HepG2 (cell line): Measurements from ENCODE around the gene GDE1. TPM values are rescaled to one million over a fixed set of nuclear protein-coding genes. Genes with fewer than 3 reads are reported as not detected.

Experiments used
- ARID2 ChIP-seq: sonication (generic); formaldehyde crosslinking; IDR thresholded peaks from 2 replicates; pipeline ENCODE4 v1.8.1; 2022; ENCODE audit warnings: mild to moderate bottlenecking, missing genetic modification reagents, borderline replicate concordance
- BRCA1 ChIP-seq: sonication (generic); formaldehyde crosslinking; IDR thresholded peaks from 2 replicates; pipeline ENCODE4 v1.4.0; 2020; ENCODE audit warnings: missing genetic modification reagents
- CEBPB ChIP-seq: IDR thresholded peaks from 2 replicates; pipeline ENCODE4 v1.6.1; 2011; ENCODE audit warnings: low read depth, low read length, improper control_type of control experiment, borderline replicate concordance
- CENPX ChIP-seq: sonication (generic); formaldehyde crosslinking; IDR thresholded peaks from 2 replicates; pipeline ENCODE4 v1.9.0; 2021; ENCODE audit warnings: mild to moderate bottlenecking, missing genetic modification reagents, moderate library complexity
- HOXA9 ChIP-seq: sonication (generic); formaldehyde crosslinking; IDR thresholded peaks from 2 replicates; pipeline ENCODE4 v1.8.1; 2022; ENCODE audit warnings: missing genetic modification reagents, mild to moderate bottlenecking, moderate library complexity, borderline replicate concordance
- JUNB ChIP-seq: sonication (generic); formaldehyde crosslinking; IDR thresholded peaks from 2 replicates; pipeline ENCODE4 v1.8.0; 2022; ENCODE audit warnings: missing genetic modification reagents, mild to moderate bottlenecking, borderline replicate concordance
- MED1 ChIP-seq: sonication (generic); formaldehyde crosslinking; IDR thresholded peaks from 2 replicates; pipeline ENCODE4 v1.4.0; 2020; ENCODE audit warnings: missing genetic modification reagents
- MTF1 ChIP-seq: sonication (generic); formaldehyde crosslinking; IDR thresholded peaks from 2 replicates; pipeline ENCODE4 v1.5.0; 2020; ENCODE audit warnings: missing genetic modification reagents
- RFXAP ChIP-seq: sonication (generic); formaldehyde crosslinking; IDR thresholded peaks from 2 replicates; pipeline ENCODE4 v1.4.0; 2020; ENCODE audit warnings: missing genetic modification reagents, borderline replicate concordance
- RXRA ChIP-seq: sonication (generic); formaldehyde crosslinking; IDR thresholded peaks from 2 replicates; pipeline ENCODE4 v1.5.1; 2020; ENCODE audit warnings: missing genetic modification reagents
- RXRB ChIP-seq: IDR thresholded peaks from 2 replicates; pipeline ENCODE4 v1.6.1; 2016; ENCODE audit warnings: borderline replicate concordance, missing genetic modification reagents, missing compliant biosample characterization
- TP53 ChIP-seq: sonication (generic); formaldehyde crosslinking; conservative IDR thresholded peaks from 2 replicates; pipeline ENCODE4 v1.4.0; 2020; ENCODE audit warnings: missing genetic modification reagents
- ZFP90 ChIP-seq: sonication (generic); formaldehyde crosslinking; IDR thresholded peaks from 2 replicates; pipeline ENCODE4 v1.8.0; 2022; ENCODE audit warnings: missing genetic modification reagents, mild to moderate bottlenecking, inconsistent platforms, borderline replicate concordance
- ZFX ChIP-seq: sonication (generic); formaldehyde crosslinking; IDR thresholded peaks from 2 replicates; pipeline ENCODE4 v1.4.0; 2020; ENCODE audit warnings: mild to moderate bottlenecking, low read depth, missing genetic modification reagents, moderate library complexity
- ZNF446 ChIP-seq: sonication (generic); formaldehyde crosslinking; IDR thresholded peaks from 2 replicates; pipeline ENCODE4 v1.5.0; 2020; ENCODE audit warnings: mild to moderate bottlenecking, missing genetic modification reagents
- ZNF510 ChIP-seq: sonication (generic); formaldehyde crosslinking; IDR thresholded peaks from 2 replicates; pipeline ENCODE4 v1.4.0; 2020; ENCODE audit warnings: low read depth, mild to moderate bottlenecking, missing genetic modification reagents
- ZNF570 ChIP-seq: sonication (generic); formaldehyde crosslinking; IDR thresholded peaks from 2 replicates; pipeline ENCODE4 v1.4.0; 2020; ENCODE audit warnings: mild to moderate bottlenecking, missing genetic modification reagents, borderline replicate concordance
- ZNF644 ChIP-seq: IDR thresholded peaks from 2 replicates; pipeline ENCODE4 v1.6.1; 2016; ENCODE audit warnings: low read depth
- ZNF670 ChIP-seq: sonication (generic); formaldehyde crosslinking; IDR thresholded peaks from 2 replicates; pipeline ENCODE4 v1.8.0; 2022; ENCODE audit warnings: mild to moderate bottlenecking, missing genetic modification reagents, borderline replicate concordance
- polyA plus RNA-seq, 8 experiments: library from polyadenylated mRNA; depleted of rRNA in 3 of 8; stranded (reverse) in 7 of 8; unstranded in 1 of 8; fragments of >200 nt; fragmentation: Illumina TruSeq in 4 of 8; extraction: Trizol in 4 of 8; gene quantifications; 2 replicates each; pipeline versions ENCODE4 v1.2.1 to v1.2.3, GENCODE V29; 2011 to 2016; ENCODE audit warnings: low read depth in 4 of 8, missing spikeins in 1 of 8, mixed read lengths in 1 of 8; ENCODE audit not compliant: insufficient read depth in 1 of 8
- total RNA-seq, 5 experiments: library from RNA; depleted of rRNA; stranded (reverse); fragments of >200 nt; fragmentation: Illumina TruSeq; extraction: Trizol; gene quantifications; 2 replicates each; pipeline ENCODE4 v1.2.3, GENCODE V29; 2016; ENCODE audit warnings: low read depth in 1 of 5
- TF ChIP-seq, protein P1 (sequence below): sonication (generic); formaldehyde crosslinking; IDR thresholded peaks from 2 replicates; pipeline ENCODE4 v1.5.0; 2020; ENCODE audit warnings: mild to moderate bottlenecking, missing genetic modification reagents
- TF ChIP-seq, protein P2 (sequence below): IDR thresholded peaks from 2 replicates; pipeline ENCODE4 v1.6.1; 2016; ENCODE audit warnings: low read depth, missing genetic modification reagents, missing compliant biosample characterization
- TF ChIP-seq, protein P3 (sequence below): sonication (generic); formaldehyde crosslinking; IDR thresholded peaks from 2 replicates; pipeline ENCODE4 v1.5.1; 2020; ENCODE audit warnings: missing genetic modification reagents, mild to moderate bottlenecking, borderline replicate concordance

The GDE1 gene
- total and polyA plus RNA-seq, 2 of the 13 experiments (the other 11 are each of a cell fraction or from before 2014, with no cell fraction given), result 35.9 to 59.0 TPM

DNA sequence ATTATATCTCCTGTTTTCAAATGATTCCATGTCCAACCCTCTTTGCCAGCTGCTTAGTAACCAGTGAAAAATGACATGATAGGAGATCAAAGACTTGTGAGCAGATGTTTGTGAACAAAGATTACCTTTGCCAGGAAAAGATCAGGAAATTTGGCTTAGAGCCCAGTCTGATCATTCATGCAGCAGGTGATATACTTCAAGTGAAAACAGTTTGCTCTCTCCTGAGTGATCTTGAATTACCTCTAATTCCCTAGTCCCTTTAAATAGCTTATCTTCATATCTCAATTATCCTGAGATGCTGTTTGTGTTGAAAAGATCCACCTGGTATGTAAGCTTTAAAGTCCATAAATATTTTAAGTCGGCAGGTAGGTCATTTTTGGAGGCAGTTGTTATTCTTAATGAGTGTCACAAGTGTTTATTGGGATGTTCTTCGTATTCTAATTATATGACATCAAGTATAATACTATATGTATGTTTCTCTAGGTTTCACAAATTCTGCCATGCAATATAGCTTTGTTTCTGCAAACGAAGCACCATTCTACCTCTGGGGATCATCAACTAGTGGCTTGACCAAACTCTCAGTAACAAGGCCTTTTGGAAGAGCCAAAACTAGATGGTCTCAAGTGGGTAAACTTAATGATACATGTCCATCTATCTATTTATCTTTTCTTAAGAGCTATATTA, 20.4 kb upstream of the GDE1 start (continued):
- TF ChIP-seq, protein P1, sequence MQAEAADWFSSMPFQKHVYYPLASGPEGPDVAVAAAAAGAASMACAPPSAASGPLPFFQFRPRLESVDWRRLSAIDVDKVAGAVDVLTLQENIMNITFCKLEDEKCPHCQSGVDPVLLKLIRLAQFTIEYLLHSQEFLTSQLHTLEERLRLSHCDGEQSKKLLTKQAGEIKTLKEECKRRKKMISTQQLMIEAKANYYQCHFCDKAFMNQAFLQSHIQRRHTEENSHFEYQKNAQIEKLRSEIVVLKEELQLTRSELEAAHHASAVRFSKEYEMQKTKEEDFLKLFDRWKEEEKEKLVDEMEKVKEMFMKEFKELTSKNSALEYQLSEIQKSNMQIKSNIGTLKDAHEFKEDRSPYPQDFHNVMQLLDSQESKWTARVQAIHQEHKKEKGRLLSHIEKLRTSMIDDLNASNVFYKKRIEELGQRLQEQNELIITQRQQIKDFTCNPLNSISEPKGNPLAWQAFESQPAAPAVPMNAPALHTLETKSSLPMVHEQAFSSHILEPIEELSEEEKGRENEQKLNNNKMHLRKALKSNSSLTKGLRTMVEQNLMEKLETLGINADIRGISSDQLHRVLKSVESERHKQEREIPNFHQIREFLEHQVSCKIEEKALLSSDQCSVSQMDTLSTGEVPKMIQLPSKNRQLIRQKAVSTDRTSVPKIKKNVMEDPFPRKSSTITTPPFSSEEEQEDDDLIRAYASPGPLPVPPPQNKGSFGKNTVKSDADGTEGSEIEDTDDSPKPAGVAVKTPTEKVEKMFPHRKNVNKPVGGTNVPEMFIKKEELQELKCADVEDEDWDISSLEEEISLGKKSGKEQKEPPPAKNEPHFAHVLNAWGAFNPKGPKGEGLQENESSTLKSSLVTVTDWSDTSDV (CRISPR knock-in tag), result no peak
- TF ChIP-seq TP53 (CRISPR knock-in tag) (peak; percentile 60; the same call in 1 of the 2 replicates), ZNF644 (CRISPR knock-in tag) (peak; percentile 62), CEBPB (no peak), ARID2 (no peak), JUNB (CRISPR knock-in tag) (peak; percentile 77; the same call in 1 of the 2 replicates), MED1 (CRISPR knock-in tag) (peak; percentile 97), ZNF570 (CRISPR knock-in tag) (no peak), RXRB (CRISPR knock-in tag) (peak; percentile 95), HOXA9 (CRISPR knock-in tag) (no peak), RXRA (CRISPR knock-in tag) (no peak; the same call in 1 of the 2 replicates), ZNF446 (CRISPR knock-in tag) (no peak), ZFX (CRISPR knock-in tag) (no peak), ZNF510 (no peak), BRCA1 (CRISPR knock-in tag) (no peak), CENPX (CRISPR knock-in tag) (no peak), ZNF670 (CRISPR knock-in tag) (peak; percentile 81), MTF1 (CRISPR knock-in tag) (no peak), ZFP90 (CRISPR knock-in tag) (peak; percentile 55; the same call in 1 of the 2 replicates), RFXAP (CRISPR knock-in tag) (peak; percentile 75; the same call in 1 of the 2 replicates)
- TF ChIP-seq, protein P2, sequence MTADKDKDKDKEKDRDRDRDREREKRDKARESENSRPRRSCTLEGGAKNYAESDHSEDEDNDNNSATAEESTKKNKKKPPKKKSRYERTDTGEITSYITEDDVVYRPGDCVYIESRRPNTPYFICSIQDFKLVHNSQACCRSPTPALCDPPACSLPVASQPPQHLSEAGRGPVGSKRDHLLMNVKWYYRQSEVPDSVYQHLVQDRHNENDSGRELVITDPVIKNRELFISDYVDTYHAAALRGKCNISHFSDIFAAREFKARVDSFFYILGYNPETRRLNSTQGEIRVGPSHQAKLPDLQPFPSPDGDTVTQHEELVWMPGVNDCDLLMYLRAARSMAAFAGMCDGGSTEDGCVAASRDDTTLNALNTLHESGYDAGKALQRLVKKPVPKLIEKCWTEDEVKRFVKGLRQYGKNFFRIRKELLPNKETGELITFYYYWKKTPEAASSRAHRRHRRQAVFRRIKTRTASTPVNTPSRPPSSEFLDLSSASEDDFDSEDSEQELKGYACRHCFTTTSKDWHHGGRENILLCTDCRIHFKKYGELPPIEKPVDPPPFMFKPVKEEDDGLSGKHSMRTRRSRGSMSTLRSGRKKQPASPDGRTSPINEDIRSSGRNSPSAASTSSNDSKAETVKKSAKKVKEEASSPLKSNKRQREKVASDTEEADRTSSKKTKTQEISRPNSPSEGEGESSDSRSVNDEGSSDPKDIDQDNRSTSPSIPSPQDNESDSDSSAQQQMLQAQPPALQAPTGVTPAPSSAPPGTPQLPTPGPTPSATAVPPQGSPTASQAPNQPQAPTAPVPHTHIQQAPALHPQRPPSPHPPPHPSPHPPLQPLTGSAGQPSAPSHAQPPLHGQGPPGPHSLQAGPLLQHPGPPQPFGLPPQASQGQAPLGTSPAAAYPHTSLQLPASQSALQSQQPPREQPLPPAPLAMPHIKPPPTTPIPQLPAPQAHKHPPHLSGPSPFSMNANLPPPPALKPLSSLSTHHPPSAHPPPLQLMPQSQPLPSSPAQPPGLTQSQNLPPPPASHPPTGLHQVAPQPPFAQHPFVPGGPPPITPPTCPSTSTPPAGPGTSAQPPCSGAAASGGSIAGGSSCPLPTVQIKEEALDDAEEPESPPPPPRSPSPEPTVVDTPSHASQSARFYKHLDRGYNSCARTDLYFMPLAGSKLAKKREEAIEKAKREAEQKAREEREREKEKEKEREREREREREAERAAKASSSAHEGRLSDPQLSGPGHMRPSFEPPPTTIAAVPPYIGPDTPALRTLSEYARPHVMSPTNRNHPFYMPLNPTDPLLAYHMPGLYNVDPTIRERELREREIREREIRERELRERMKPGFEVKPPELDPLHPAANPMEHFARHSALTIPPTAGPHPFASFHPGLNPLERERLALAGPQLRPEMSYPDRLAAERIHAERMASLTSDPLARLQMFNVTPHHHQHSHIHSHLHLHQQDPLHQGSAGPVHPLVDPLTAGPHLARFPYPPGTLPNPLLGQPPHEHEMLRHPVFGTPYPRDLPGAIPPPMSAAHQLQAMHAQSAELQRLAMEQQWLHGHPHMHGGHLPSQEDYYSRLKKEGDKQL (CRISPR knock-in tag), result peak; percentile 73; the same call in 1 of the 2 replicates
- TF ChIP-seq, protein P3, sequence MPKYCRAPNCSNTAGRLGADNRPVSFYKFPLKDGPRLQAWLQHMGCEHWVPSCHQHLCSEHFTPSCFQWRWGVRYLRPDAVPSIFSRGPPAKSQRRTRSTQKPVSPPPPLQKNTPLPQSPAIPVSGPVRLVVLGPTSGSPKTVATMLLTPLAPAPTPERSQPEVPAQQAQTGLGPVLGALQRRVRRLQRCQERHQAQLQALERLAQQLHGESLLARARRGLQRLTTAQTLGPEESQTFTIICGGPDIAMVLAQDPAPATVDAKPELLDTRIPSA (CRISPR knock-in tag), result no peak
